ENCODE results near the gene PDZRN4. TPM values are rescaled to one million over a fixed set of nuclear protein-coding genes. Genes with fewer than 3 reads are reported as not detected.

PDZRN4 gene
- polyA plus RNA-seq, 1 donor from 2014 or later = 46.7 TPM

- Histone ChIP-seq H2AFZ (ENCODE audit: low read depth, low read length) (no peak overlapping the region), H4K20me1 (ENCODE audit: insufficient read depth) (no peaks in the 10 kb centered on the region), H3K36me3 (ENCODE audit: insufficient read depth, low read length) (no peaks in the 10 kb centered on the region), H3F3A (ENCODE audit: insufficient read depth, low read length, poor library complexity, severe bottlenecking) (no peaks in the 10 kb centered on the region), H3K27ac (ENCODE audit: low read length) (no peak overlapping the region), H3K4me2 (ENCODE audit: low read length) (no peak overlapping the region), H3K9ac (ENCODE audit: low read length) (no peak overlapping the region), H3K79me2 (replicated peaks; ENCODE audit: insufficient read depth, low read length) (no peaks in the 10 kb centered on the region), H3K4me3 (ENCODE audit: low read length) (no peak overlapping the region), H3K9me3 (ENCODE audit: low read length) (no peaks in the 10 kb centered on the region), H3K27me3 (ENCODE audit: insufficient read depth, low read depth, low read length) (no peaks in the 10 kb centered on the region), H3K9me2 (ENCODE audit: insufficient read depth, low read length) (no peaks in the 10 kb centered on the region)
- TF ChIP-seq SMC3 (conservative IDR thresholded peaks at IDR 0.05; ENCODE audit: poor library complexity) (no peak), RAD21 (conservative IDR thresholded peaks at IDR 0.05) (no peak), CTCF (IDR thresholded peaks at IDR 0.05; ENCODE audit: poor library complexity, severe bottlenecking) (no peak), EP300 (conservative IDR thresholded peaks at IDR 0.05; ENCODE audit: poor library complexity, severe bottlenecking) (no peak), POLR2AphosphoS5 (IDR thresholded peaks at IDR 0.05) (no peak), REST (IDR thresholded peaks at IDR 0.05; ENCODE audit: borderline replicate concordance) (no peak), MXI1 (conservative IDR thresholded peaks at IDR 0.05; ENCODE audit: poor library complexity, severe bottlenecking) (no peak), EZH2 (IDR thresholded peaks at IDR 0.05; ENCODE audit: borderline replicate concordance, insufficient read depth, low read length, poor library complexity, severe bottlenecking) (no peak), TAF1 (IDR thresholded peaks at IDR 0.05; ENCODE audit: low read depth) (no peak)
Observed at GRCh38 chr12:41419131-41419893, 231.2 kb downstream of the PDZRN4 start.

GRCh38 chr12:41424651-41425050 lies 236.5 kb downstream of the PDZRN4 start:
- TF ChIP-seq MXI1 (conservative IDR thresholded peaks at IDR 0.05; ENCODE audit: poor library complexity, severe bottlenecking) = no peak
- TF ChIP-seq POLR2AphosphoS5 (IDR thresholded peaks at IDR 0.05) = no peak
- no peaks in the 10 kb centered on the region for H4K20me1 ChIP-seq (ENCODE audit: insufficient read depth)
- no peaks in the 10 kb centered on the region for H3K27me3 ChIP-seq (ENCODE audit: insufficient read depth, low read depth, low read length)
- no peaks in the 10 kb centered on the region for H3K9me2 ChIP-seq (ENCODE audit: insufficient read depth, low read length)
- no peaks in the 10 kb centered on the region for H3F3A ChIP-seq (ENCODE audit: insufficient read depth, low read length, poor library complexity, severe bottlenecking)
- H3K79me2 ChIP-seq (replicated peaks; ENCODE audit: insufficient read depth, low read length) = no peaks in the 10 kb centered on the region
- no peak overlapping the region for H3K27ac ChIP-seq (ENCODE audit: low read length)
- no peak overlapping the region for H3K9ac ChIP-seq (ENCODE audit: low read length)
- no peaks in the 10 kb centered on the region for H3K36me3 ChIP-seq (ENCODE audit: insufficient read depth, low read length)
- no peak overlapping the region for H2AFZ ChIP-seq (ENCODE audit: low read depth, low read length)
- no peak overlapping the region for H3K4me2 ChIP-seq (ENCODE audit: low read length)
- H3K4me3 ChIP-seq (ENCODE audit: low read length) = no peak overlapping the region
- H3K9me3 ChIP-seq (ENCODE audit: low read length) = no peaks in the 10 kb centered on the region
